ENCODE results near the gene GAREM1.

GRCh38 chr18:32261003-32261402 lies 209.7 kb downstream of the GAREM1 start:
- no peak; the same call in 1 of the 2 replicates for TF ChIP-seq CTCF (conservative IDR thresholded peaks at IDR 0.05)
- no peak for TF ChIP-seq ZFX (IDR thresholded peaks at IDR 0.05)
